ENCODE data around the gene GMDS.

The GMDS gene

GRCh38 chr6:1878330-1878729, 367.1 kb downstream of the GMDS start:
- no peak for DNase-seq

DNA sequence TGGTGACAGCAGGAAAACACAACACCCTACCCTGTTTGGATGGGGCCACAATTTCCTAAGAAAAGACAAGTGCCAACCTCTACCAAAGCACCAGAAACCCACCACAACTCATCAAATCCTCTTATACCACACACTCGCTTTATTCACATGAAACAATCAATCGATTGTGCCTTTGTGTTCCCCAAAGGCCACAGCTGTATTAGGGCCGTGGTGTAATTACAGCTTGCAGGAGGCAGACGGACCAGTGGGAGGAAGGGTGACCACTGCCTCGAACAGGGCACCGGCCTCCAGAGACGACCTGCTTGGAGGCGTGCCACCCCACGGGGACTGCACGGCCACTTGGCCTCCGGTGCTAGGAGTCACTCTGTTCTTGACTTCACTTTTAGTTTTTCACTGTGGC, 371.6 kb downstream of the GMDS start:
- DNase-seq = no peak

DNA sequence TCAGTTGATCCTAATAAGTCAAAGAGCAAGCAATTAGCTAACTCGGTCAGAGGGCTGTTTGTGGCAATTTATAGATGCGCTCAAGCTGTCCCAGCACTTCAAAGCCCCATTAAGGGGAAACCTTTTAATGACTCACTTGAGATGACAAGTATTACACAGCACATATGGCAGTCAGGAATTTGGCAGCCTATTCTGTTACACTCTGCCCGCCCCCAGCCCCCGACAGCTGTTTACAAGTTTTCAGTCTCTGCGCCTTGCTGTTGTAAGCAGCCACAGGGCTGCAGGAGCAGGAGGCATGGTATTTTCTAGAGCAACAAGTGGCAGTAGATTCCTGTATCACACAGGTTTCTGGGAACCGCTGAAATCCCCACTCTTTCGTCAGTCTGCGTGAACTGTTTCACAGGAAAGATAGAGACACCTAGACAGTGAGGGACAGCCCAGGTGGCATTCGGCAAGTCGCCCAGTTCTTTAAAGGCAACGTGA, 372.7 kb downstream of the GMDS start:
- no peak for DNase-seq

- no peak for DNase-seq
Measured at GRCh38 chr6:1871724-1872315, 373.6 kb downstream of the GMDS start.

DNA sequence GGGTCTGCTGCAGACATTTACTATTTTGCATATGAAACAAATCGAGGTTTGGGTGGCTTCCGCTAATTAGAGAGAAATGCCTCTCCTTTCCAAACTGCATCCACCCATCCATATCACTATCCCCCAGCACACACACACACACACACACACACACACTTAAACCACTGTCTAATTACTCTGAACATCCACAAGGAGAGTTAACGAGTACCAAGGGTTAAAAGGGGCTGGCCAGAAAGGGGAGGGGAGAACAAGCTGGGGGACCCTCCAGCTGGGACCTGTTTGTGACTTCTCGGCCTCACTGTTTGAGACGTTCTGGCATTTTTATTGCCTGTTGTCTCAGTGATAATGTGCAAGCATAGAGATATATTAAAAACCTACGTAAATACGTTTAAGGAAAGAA, 374.5 kb downstream of the GMDS start:
- no peak for DNase-seq

DNA sequence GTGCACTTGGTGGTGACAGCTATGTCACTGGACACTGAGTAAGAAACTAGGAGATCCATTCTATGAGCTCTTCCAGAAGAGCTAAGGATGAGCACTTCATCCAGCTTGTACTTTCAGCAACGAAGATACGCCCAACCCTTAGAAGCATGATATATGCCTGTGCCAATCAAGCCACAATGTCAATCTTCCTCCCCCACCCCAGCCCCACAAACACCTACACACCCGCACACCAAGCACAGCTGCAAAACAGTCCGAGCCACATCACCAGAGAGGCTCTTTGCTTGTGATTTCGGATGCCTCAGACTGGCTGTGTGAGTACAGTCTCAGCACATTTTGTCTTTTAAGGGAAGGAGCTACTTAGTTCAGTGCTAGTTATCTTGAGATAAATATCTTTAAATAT, 375.2 kb downstream of the GMDS start:
- no peak for DNase-seq

DNA sequence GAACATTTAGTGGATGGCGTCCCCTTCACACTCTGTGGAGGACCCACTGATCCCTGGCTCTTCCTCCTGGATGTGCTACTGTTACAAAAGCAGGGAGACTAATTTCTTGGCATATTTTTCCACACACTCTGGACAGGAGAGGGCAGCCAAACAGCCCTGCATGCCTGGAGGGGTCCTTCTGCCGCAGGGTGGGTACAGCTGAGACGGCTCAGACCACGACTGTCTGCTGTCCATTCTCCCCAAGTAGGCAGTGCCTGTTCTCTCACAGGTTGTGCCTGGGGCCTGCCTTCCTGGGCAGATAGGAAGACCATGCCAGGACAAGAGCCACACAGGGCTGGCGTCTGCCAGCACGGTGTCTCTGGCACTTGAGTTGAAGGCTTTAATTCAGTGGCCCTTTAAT, 375.6 kb downstream of the GMDS start:
- no peak for DNase-seq

- DNase-seq = no peak
Measured at GRCh38 chr6:1869308-1869707, 376.1 kb downstream of the GMDS start.

GRCh38 chr6:1868561-1869261, 376.7 kb downstream of the GMDS start:
- no peak for DNase-seq

GRCh38 chr6:1867197-1867596, 378.2 kb downstream of the GMDS start:
- DNase-seq = no peak

DNA sequence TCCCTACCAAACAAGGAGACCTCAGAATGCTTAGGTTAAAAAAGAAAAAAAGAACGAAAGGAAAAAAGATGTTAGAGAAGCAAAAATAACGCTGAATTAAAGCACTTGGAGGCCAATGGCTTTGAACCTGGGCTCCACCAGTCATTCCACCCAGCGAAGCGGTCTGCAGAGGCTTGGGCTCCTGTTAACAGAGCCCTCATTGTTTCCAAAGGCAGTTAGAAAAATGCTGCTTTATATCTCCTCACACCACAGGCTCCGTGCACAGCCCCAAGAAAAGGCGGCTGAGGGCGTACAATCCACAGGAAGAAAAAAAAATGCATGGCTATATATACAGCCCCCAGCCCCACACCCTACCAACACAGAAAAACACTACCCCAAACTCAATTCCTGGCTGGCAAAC, 379.8 kb downstream of the GMDS start:
- DNase-seq = no peak

GRCh38 chr6:1864496-1864895, 380.9 kb downstream of the GMDS start:
- DNase-seq = no peak

- no peak for DNase-seq
Measured at GRCh38 chr6:1862411-1862810, 383.0 kb downstream of the GMDS start.

DNA sequence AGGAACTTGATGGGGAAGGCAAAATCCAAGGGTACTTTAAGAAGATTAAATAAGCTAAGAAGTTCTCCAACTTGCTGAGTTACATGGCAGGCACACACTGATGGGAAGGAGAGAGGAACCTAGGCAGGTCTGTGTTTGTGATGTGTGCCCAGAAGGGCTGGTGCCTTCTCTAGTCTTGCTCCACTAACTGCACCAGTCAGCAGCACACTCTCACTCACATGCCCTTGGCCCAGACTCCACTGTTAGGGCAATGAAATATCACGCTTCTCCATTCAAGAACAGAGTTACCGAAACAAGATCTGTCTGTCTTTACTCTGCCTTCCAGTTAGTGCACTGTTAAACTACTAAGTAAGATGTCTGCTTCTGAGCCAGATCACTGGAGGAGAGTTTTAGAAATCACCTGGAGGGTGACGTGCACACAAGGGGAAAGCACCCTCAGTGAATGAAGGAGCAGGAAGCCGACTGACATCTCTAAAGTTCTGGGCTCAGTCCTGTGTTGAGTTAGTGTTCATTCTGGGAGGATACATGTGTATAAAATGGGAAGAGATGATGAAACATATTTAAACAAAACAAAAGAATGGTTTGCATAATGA, 384.6 kb downstream of the GMDS start:
- DNase-seq = no peak

DNA sequence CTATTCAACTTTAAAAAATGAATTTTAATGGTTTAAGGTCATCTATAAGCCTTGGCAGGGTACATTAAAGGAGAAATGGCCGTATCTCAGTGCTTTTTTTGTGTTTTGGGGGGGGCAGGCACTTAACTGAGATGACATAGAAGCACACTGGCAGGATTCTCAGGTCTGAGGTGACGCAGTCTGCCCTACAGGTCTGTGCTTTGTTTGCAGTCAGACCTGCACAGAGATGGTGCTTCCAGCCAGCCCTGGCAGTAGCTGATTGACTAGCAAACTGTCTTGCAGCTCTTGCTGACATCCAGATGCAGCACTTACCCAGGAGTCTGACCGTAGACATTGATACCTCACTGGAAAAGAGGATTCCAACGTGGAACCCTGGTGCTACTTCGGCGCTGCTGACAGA, 386.5 kb downstream of the GMDS start:
- no peak for DNase-seq

DNA sequence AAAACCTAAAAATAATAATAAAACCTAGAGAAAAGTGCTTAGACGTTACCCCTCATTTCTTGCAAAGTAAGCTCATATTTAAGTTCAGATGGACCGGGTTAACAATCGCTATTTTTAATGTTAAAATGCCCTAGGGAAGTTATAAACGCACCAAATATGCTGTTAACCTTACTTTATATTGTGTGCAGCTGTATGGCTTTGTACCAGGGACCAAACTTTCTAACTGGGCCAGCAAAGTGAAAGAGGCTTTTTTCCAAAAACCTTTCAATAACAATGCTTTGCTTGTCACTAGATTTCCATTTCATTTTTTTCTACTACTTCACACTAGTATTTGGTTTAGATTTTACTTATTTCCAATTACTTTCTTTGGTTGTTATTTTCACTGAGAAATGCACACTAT, 387.2 kb downstream of the GMDS start:
- DNase-seq = no peak

- DNase-seq = no peak
Measured at GRCh38 chr6:1856381-1856780, 389.0 kb downstream of the GMDS start.

DNA sequence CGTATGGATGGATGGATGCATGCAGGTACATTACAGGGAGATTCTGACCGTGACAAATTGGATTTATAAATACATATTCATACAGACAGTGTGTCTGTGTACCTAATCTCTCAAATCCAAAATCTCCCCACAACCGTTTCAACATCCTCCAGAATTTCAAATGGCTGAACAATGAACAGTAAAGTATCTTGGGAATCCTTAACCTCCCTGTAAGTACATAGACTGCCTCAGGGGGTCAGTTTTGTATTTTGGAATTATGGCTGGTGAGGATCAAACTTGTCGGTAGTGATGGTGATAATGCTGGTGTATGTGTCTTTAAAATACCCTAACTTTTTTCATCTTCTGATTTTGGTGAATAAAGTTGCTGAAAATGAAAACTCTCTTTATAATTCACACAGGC, 389.5 kb downstream of the GMDS start:
- DNase-seq = no peak

DNA sequence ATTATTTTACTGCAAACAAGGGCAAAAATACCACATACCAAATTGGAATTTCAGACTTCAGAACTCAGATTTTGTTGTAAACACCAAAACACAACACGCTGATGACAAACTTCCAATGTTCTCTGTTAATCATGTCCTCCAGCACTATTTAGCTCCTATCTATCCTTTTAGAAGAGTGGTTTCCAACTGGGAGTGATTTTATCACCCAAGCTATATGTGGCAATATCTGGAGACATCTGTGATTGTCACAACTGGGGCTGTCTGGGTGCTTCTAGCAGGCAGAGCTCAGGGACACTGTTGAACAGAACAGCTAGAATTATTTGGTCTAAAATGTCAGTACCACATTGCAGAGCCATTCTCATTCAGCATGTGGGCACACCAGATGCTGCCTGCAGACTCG, 391.1 kb downstream of the GMDS start:
- DNase-seq = no peak

- DNase-seq = no peak
Measured at GRCh38 chr6:1853761-1854160, 391.6 kb downstream of the GMDS start.

DNA sequence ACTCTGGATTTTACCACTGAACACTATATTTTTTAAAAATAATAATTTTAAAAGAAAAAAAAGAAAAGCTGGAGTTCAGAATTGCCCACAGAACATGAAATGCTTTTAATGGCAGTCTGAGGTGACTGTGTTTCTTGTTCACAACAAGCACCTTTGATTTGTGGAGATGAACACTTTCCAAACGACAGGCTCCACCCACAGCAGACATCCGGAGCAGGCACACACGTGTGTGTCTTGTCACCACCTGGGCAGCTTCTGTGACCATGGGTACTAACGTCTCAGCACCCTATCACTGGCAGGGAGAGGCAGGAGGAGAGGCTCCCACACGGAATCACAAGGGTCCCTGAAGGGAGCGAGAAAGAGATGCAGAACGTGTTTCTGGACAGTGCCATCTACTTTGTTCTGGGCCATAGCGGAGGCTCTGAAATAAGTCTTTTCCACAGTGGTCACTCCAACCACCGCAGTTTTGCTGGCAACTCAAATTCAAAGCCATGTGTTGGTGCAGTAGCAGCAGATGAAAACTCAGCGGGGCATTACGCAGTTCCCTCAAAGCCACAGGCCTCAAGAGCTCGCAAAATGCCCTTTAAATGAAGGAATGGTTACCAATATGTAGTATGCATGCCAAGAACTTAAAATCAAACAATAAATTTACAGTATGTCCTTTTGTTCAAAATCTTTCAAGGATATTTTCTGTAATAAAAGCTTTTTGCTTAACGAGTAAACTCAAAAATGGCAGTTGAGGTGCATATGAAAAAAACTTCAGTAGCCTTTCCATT, 393.5 kb downstream of the GMDS start:
- no peak for DNase-seq

DNA sequence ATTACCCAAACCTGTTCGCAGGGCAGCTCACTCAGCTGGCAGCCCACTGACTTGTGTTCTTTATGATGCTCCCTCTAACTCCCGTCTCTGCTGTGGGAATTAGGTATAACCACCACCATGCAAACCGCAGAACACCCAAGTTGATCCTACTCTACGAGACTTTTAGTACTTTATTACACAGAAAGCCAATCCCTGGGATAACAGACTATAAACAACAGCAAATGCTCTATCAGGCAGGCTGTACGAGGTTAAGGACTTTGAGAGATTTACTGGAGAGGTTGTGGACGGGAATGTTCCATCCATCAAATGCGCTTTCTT, 394.6 kb downstream of the GMDS start:
- no peak for DNase-seq

DNA sequence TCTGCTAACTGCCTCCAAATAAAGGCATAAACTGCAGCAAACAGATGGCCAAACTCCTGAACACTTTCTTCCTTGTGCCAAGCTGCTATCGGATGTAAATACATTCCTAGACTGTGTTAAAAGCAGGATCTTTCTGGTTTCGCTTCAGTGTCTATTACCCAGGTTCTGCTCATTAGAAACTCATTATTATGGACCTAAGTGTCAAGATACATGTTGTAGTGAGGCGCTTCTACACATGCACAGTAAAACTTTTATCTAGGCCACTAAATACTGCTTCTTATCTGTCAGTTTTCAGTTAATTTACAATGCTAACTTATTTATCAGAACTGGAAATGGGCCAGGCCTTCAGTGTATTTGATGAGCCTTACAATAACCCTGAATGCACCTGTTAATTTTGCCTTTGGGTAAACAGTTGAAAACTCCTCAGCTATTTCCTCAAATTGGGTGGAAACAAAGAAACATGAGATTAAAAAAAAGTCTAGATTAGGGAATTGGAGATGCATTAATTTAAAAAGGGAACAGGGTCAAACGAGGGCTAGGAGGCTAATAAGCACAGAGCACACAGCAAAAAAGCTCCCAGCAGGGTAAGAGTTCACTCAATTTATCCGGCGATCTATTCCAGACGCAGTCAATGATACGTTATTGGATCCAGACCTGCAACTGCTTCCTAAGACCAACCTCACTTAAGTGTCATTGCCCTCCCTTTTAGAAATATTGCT, 395.1 kb downstream of the GMDS start:
- DNase-seq = no peak
